HG02943 (cell line): ENCODE data around the gene APBB2.

Source experiments
- ATAC-seq: cut with Tn5 transposase; IDR thresholded peaks from one replicate; pipeline ENCODE4 v1.9.1; 2021; ENCODE audit warnings: mild to moderate bottlenecking, low read depth, moderate library complexity; ENCODE audit not compliant: unreplicated experiment

Gene APBB2

DNA sequence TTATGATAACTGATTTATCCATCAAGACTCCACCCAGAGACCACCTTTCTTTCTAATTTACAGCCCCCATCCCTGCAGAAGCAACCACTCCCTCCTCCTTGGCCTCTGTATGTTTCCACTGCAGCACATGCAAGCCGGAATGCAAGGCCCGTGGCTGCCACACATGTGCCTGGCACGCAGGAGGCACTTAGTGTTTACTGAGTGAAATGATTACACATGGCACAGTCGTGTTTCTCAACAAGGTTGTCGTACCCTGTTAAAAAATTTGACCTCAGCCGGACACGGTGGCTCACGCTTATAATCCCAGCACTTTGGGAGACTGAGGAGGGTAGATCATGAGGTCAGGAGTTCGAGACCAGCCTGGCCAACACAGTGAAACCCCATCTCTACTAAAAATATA, 104.3 kb downstream of the APBB2 start:
- no peak for ATAC-seq

DNA sequence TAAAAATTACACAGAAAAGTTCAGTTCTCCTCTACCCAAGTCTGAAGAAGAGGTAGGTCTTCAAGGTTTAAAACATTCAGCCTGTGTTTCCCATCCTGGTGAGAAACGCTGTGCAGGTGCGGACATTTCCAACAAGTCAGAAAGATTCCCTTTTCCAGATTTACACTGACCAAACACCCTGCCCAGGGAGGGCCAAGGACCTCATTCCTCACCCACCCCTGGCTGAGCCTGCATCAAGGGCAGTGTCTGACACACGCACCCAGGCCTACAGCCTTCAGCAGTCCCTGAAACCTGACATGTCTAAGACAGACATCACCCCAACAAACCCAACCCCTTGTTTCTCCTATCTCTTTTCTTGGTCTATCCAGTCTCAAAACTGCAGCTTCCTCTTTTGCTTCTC, 105.9 kb downstream of the APBB2 start:
- no peak for ATAC-seq

DNA sequence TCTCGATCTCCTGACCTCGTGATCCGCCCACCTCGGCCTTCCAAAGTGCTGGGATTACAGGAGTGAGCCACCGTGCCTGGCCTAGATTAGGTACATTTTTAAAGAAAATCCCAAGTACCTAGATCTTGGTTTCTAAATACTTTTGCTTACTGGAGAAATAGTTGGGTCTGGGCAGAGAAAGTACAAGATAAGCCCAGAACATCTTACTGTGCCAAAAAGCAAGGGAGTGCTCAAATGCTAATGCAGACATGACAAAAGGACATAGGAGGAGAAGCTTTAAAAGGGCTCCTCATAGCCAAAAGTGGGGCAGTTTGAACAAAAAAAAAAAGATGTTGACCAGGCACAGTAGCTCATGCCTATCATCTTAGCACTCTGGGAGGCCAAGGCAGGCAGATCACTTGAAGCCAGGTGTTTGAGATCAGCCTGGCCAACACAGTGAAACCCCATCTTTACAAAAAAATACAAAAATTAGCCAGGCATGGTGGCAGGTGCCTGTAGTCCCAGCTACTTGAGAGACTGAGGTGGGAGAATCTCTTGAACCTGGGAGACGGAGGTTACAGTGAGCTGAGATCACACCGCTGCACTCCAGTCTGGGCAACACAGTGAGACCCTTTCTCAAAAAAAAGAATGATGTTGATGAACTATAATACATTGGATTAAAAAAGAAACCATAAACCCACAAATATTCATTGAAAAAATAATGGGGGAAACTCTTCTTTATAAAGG, 107.5 kb downstream of the APBB2 start:
- ATAC-seq = no peak

DNA sequence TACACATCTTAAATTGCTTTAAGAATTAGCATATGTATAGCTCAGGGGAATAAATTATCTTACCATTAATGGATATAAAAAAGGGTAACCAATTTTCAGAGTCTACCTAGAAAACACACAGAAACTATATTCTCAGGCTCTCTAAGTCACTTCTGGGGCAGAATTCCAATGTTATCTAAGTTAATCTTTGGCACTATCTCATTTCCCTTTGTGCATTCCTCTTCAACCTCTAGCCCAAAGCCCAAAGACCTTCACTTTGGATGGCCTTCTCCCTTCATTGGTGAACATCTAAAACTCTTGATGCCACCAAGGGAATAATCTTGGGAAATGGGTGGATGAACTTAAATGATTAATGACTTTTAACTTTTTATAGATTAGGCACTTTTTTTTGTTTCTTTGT, 108.3 kb downstream of the APBB2 start:
- ATAC-seq = no peak

DNA sequence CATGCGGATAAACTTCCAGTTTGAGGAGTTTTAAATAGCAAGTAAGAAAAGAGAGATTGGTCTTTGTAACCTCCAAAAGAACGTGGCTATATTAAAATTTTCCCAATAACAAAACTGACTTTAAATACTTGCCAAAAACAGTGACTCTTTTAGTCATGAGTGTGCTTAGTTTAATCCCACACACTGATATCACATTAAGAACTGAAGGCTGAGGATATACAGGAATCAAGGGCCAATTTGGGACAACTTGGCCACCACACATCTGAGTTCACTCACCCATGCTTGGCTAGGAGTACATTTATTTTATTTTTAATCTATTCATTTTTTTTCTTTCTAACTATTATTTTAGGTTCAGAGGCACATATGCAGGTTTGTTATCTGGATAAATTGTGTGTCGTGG, 110.2 kb downstream of the APBB2 start:
- no peak for ATAC-seq

DNA sequence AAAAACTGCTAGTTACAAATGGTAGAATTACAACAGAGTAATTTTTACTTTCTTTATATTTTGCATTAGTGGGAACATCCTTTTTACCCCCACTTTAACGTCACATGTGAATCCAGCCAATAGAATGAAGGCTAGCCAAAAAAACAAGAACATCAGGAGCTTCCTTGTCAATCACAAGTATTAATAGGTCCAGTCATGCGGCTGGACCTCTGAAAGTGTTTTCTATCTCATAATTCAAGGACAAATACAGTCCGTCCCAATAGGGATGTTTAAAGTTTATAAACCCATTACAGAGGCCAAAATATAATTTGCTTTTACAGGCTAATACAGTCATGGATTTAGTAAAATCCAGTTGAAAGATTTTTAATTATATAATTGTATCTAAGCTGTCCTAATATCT, 110.7 kb downstream of the APBB2 start:
- no peak for ATAC-seq

DNA sequence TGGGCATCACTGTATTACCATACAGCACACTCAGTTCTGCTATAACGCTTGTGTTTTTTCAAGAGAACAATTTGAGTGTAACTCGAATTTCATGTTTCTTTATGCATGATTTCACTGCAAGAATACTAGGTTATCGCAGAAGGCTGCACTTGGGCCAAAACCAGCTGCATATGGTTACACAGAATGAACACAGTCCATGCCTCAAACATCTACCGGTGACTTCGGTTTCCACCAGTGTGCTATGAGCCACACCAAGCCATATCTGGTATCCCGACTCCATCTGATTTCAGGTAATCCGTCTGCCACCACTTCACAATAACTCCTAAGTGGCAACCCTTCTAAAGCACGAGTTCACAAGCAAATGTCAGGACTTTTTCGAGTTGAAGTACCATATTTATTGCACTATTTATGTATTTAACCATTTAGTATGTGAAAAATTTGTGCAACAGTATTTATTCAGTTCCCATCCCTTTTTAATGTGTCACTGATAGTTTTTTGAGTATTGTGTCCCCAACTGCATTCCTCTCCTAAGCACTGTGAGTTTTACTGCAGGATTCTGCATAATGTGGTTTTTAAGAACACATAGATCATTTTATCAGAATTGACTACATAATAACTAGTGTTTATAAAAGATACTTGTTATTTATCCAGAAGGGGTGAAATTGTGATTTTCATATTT, 111.8 kb downstream of the APBB2 start:
- no peak for ATAC-seq

DNA sequence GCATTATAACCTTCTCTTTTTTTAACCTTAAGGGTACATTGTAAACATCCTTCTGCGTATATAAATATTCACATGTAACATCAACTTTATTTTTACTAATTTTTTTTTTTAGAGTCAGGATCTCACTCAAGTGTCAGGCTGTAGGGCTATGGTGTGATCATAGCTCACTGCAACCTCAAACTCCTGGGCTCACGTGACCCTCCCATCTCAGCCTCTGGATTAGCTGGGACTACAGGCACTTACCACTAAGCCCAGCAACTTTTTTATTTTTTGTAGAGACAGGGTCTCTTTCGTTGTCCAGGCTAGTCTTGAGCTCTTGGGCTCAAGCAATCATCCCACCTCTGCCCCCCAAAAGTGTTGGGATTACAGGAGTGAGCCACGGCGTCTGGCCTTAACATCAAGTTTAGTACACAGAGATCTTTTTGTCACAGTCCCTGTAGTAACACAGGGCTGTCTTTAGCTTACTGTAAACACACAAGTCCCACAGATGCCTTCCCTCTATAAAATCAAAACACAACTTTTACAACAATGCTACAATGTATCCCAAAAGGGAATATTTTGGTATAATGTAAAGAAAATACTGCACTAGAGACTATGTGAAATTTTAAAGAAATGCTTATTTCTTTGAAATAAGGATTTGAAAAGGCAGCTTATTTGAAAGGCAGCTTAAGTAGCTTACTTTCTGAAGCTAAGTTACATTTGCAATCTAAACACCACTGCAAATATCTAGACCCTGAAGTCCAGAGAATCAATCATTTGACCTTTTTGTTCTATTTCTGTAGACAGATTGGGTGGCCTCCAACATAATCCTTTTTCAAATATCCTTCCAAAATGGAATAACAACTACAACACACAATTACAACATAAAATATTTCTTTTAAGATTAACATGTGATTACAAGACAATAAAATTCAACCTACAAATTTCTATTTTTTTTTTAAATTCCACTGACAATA, 116.0 kb downstream of the APBB2 start:
- no peak for ATAC-seq

DNA sequence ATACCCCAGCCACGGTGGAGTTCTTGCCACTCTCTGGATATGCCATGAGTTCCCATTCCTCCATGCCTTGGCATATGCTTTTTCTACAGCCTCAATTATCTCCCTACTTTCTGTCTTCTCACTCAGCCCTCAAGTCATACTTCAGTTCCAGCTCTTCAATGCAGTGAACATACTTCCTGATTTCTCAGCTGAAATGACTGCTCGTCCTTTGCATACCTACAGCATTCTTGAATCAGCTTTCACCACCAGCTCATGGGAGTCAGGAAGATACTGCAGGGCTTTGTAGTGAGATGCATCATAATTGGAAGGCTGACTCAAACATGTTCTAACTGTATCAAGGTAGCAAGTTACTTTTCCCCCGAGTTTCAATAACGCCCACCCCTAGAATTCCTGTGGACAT, 118.4 kb downstream of the APBB2 start:
- no peak for ATAC-seq

DNA sequence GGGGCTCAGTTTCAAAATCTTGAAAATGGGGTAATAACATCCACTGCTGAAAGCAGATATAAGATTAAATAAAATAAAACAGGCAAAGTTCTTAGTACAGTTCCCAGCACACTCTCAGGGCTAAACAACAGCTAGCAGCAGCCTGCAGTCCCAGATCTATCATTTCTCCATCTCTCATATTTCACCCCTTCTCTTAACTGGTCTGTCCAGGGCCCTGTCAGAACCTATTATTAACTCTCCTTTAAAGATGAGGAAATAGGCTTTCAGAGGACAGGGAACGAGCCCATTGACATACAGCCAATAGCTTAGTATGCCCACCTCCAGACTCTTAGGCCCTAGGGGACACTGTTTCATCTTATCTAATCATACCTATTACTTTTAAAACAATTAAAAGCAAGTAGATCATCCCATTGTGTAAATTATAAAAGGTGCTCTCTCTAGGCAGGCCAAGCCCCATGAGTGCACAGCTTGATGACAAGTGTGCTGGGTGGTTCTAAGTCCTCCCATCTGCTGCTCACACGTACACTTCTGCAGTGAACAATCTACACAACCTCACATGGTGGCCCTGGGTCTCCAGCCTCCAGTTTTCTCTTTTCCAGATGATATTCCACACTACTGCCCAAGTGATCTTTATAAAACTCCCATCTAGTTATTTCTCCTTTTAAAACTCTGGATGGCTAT, 119.0 kb downstream of the APBB2 start:
- no peak for ATAC-seq

DNA sequence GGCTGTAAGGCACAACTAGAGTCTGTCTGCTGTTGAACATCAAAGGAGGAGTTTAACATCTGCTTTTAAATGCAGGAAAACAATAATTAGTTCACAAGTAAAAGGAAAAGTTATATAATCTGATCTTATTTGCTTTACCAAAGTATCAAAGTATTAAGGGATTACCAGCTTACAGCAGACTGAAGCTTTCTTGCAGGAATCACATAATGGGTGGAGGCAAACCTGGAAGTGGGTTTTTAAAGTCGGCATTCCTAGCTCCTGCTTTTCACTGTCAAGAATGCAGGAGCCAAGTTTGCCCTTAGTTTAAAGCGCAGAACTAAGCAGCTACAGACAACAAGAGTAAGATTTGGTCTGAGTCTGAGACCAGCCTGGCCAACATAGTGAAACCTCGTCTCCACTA, 122.2 kb downstream of the APBB2 start:
- ATAC-seq = no peak

DNA sequence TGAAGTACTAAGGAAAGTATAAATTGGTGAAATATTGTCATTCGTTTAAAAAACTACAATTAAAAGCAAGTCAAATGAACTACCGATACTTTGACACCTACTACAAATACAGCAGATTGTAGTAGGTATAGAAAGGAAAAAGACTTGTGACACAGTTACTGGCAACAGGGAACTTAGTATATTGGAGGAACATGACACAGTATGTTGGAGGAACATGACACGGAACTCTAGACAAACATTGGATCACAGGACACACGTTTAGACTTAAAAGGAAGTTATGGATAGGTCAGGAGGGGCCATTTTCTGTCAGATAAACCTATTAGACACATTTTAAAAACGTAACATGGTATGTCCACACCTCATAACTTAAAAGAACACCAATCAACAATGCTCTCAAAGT, 132.5 kb downstream of the APBB2 start:
- no peak for ATAC-seq

DNA sequence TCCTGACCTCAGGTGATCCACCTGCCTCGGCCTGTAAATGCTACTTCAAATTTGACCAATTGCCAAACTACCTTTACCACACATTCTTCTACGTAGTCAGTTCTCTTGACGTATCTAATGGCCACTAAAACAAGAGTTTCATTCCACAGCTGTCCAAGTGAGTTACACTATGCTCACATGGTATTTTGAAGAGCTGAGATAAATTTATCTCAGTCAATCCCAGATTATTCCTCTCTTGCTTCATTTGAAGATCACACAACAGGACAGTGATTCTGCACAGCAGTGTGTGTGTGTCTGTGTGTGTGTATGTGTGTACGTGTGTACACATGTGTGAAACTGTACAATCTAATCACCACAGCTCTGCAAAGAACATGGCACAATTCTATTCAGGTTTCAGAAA, 133.4 kb downstream of the APBB2 start:
- no peak for ATAC-seq

DNA sequence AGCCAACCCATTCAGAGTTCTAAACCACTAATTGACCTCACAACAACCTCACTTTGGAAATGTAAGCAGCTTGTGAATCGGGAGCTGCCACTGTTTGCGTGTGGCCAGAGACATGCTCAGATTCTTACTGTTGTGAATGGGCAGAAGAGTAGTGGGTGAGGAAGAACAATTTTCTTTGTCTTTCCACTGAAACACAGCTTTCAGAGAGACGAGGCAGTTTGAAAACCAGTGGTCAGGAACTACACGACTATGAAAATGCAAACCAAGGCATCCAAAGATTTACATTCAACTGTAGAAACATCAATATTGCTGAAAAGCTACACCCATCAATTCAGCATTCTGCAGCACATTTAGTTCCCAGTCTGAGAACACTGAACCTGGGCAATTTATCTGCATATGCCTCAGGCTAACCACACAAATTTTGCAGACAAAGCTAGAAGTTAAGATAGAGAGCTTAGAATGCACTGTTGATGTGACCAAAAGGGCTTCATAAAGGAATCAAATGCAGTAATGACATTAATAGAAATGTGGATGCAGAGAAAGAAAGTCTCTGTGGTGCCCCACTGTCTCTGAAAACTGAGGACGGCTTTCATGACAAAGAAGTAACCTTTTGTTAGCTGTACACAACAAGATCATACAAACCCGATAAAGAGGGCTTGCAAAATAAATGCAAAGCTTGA, 134.3 kb downstream of the APBB2 start:
- no peak for ATAC-seq

DNA sequence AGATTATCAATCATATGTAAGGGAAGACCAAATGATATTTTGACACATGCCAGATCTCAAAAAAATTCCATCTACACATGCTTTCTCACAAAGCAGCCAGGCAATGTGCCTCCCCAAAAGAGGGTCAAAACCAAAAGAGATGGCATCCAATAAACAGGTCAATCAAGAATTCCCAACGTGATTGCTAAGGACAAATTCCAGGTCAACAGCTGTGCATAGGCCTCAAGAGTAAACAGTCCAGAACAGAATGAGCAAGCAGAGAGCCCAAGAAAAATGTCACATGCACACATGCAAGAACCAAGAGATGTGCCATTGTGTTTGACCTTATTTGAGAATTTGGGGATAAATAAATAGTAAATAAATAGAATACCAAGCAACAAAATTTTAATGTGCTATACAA, 136.7 kb downstream of the APBB2 start:
- ATAC-seq = no peak

DNA sequence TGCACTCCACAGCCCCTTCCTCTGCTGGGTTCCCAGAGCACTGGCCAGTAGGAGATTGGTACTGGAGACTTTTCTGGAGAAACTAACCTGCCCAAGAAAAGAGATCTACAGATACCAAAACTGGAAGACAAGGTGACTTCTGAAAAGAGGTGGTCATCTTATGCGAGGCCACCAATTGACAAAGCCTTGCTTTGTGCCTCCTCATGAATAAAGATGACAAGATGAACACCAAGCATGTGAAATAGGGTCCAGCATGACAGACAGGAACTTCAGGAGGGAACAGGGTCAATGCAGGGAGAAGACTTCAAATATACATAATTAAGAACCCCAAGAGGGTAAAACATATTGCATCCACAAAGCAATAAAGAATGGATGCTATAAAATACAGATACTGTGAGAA, 137.9 kb downstream of the APBB2 start:
- ATAC-seq = no peak

DNA sequence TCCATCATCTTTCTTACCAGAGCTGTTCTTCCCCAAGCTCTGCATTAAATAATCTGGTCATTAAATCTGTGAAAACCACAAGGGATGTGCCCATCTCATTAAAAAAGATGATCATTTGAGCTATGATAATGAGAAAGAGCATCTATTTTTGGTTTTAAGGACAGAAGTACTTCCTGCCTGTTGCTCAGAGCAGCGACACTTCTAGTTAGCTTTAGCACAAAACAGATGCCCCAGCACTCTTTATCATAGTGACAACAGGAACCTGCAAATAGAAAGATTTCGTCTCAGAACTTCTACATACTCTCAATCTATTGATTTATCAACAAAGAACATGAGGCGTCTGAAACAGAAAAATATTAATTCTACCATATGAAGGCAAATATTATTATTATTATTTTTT, 140.1 kb downstream of the APBB2 start:
- ATAC-seq = no peak

DNA sequence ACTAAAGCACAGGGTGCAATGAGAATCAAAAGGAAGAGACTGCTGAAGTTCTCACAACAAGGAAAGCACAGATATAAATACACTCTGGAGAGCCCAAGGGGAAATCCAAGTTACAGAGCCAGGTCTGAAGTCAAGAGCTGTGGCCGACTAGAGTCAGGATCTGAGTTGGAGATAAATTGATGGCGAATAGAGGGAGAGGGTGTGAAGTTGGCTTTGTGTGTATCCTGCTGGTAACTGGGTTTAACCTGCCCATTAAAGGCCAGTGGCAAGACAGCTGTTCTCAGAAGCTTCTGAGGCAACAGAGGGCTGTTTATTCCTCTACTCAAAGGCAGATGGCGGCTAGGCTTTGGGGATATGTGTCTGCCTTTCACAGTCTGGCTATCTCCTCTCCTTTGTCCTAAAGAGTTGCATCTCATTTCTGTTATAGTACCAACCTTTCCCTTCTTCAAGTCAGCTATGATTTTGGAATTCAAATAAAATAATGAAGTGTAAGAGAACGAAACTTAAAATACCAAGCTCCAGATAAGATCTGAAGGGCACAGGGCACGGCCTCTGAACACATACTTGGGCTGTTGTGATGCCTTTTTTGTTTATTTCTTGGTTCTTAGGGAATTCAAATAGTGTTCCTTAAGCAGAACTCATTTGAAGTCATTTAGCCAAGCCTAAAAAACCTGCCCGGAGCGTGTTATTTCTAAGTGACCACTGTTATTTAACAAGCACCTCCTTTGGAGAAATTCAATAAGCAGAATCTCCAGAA, 142.1 kb downstream of the APBB2 start:
- no peak for ATAC-seq

DNA sequence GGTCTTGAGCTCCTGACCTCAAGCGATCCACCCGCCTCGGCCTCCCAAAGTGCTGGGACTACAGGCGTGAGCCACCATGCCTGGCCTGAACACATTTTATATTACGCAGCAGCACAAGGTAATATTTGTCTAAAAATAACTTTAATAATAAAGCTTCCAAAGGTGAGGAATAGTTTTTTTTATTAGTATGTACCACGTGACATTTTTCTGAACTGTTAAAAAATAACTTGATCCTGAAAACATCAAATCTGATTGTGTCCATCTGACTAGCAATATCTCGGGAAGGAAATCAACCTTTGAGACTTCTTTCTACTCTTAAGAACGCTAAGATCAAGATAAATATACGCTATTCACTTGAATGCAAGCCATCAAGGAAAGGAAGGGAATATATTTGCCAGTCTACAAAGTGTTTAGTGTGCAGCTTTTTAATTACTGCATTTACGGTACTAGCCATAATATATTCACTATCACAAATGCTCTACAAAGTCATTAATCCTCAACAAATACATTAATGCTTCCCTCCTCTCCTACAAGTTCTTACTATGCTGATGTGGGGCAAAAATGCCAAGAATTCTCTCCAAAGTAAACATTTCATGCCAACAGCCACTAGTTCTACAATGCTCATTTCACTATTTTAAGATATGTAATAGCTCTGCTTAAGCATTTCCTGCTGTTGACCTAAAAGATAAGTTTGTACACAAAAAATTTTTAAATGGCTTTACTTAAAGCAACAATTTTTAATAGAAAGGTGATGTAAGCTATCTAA, 143.6 kb downstream of the APBB2 start:
- no peak for ATAC-seq
